Activated naive CD4-positive, alpha-beta T cell (primary cell): ENCODE data around the gene COL15A1.

Experiments
- DNase-seq, 4 experiments: peaks; one replicate each; lab custom pipeline; 2025; lab: John Stamatoyannopoulos, UW

The COL15A1 gene

GRCh38 chr9:99037769-99038483, 94.2 kb downstream of the COL15A1 start:
- DNase-seq = no peak

DNA sequence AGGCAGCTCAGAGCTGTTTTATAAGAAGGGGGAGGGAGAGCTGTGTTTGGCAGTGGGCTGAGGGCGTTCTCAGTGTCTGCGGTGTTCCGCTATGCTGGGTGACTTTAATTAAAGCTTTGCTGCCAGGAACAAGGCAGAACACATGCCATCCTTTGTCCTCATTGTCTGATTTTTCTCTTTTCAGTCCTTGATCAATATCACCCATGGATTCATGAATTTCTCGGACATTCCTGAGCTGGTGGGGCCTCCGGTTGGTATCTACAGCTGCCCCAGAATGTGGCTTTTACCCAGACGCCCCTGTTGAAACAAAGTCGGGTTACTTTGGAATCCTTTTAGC, 94.7 kb downstream of the COL15A1 start:
- no peak for DNase-seq

DNA sequence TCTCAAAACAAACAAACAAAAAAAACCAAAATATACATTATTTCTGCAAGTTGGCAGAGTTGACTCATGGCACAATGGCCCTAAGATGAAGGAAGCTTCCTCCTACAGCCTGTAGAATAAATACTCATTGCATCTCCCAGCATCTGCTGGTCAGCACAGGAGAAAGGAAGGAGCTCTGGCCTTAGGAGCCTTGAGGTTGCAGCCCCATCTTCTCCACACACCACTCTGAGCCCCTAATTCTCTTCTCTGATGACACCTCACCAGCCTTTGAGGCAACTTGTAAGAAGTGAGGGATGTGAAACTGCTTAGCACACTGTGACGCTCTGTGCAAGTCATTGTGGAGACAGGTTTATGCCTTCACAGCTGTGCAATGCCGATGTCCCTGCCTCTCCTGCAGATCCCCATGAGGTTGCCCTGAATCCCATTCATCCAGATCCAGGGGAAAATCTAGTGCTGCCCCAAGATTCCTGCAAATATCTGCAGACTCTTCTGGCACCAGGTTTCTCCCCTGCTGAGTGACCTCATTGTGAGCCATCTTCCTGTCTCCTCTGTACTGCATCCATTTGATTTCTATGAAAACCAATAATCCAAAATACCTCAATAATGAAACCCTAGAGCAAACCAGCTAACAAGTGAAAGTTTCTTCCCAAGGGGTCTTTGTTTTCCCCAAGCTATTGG, 95.9 kb downstream of the COL15A1 start:
- DNase-seq = no peak

- DNase-seq = no peak
Observed at GRCh38 chr9:99040251-99040900, 96.7 kb downstream of the COL15A1 start.

DNA sequence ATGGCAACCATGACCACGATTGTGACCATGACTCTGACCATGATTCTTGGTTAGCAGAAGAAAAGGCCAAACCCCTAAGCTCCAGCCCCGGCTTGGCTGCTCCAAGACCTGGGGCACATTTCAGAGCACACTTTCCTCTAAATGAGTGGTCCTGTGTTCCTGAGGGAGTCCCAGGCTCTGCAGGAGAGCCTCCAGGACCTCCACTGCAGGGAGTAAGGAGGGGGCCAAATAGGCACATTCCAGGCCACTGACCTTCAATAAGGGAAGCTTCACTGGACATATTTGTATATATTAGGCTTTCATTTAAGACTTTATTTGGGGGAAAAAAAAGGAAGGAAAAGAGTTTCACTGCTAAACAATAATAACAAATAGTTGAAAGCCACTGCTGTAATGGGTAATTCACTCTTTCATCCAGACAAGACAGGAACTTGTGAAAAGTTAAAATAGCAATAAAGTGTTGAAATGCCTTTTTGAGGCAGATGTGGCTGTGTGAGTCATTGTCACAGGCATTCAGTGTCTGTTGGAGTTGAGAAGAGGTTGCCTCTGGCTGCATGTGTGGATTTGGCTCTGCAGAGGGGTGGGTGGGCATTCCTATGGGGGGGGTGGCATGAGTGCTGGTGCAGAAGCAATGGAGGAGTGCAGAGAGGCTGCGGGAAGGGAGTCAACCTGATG, 97.3 kb downstream of the COL15A1 start:
- DNase-seq = no peak

- DNase-seq = no peak
Observed at GRCh38 chr9:99041618-99042017, 97.9 kb downstream of the COL15A1 start.

DNA sequence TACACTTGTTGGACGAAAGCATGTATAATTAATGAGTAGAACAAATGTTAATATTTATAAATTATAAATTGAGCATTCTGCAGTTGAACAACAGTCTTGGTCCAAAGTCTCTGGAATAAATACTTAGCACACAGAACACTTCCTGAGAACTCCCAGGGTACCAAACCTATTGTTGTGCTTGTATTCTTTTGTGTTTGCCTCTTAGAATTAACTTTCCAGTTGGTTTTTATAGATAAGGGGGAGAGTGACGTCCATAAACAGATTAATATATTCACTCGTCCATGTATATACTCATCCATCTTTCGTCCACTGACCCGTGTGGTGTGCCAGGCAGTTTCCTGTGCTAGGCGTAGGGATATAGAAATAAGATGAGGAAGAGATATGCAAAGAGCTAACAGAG, 98.9 kb downstream of the COL15A1 start:
- DNase-seq = no peak

DNA sequence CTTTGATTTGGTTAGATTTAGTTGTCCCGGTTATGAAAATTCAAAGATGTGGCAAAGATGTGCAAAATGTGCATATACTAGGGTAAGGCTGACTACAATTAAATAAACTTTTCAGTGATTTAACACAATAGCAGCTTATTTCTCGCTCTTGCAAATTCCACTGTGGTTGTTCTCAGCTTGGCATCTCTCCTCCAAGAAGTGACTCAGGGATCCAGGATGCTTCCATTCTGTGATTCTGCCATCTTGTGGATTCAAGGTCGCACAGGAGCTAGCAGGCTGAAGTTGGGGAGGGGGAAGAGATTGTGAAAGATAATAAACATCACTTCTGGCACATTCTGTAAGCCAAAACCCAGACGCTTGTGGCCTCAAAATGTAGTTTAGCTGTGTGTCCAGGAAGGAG, 101.1 kb downstream of the COL15A1 start:
- DNase-seq = no peak

GRCh38 chr9:99046068-99046467, 102.4 kb downstream of the COL15A1 start:
- DNase-seq = no peak

DNA sequence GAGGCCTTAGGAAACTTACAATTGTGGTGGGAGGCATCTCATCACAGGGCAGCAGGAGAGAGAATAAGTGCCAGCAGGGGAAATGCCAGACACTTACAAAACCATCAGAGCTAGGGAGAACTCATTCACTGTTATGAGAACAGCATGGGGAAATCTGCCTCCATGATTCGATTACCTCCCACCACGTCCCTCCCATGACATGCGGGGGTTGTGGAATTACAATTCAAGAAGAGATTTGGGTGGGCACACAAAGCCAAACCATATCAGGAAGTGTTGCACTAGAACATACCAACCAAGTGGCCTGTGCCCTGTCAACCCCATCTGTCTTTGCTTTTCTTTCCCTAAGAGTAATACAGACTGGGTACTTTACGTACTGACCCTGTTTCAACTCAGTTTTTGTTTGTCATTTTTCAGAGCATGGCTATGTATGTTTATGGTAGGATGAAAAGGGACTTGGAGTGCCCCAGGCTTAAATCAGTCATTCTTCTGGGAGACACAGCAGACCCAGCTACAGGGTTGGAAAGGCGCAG, 102.9 kb downstream of the COL15A1 start:
- no peak for DNase-seq

DNA sequence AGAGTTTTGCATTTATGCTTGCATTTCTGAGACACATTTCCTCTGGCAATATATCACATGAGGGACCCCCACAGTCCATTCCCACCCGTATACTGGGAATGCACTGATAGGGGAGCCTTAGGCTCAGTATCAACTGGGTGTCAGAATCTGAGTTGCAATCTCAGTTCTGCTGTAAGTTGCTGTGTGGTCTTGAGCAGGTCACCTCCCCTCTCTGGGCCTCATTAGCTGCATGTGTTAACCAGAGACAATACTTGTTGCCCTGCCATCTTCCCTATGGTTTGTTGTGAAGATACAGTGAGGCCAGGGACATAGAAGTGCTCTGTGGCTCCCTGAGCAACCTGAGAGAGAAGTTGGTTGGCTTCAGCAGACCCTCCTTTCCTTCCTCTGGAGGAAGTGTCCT, 105.5 kb downstream of the COL15A1 start:
- no peak for DNase-seq

DNA sequence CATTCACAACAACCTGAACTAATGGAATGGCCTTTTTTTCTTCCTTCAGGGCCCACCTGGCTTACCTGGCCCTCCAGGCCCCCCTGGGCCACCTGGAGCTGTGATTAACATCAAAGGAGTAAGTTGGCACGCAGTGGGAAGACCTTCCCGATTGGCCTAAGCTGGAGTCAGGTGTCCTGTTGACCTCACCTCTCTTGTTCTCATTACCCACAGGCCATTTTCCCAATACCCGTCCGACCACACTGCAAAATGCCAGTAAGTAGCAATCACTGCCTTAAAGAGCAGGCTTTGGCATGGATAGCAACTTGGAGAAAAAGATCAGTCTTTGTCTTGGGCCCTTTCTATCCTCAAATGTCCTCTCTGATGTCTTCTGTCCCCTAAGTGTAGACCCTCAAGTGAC, 105.9 kb downstream of the COL15A1 start:
- no peak for DNase-seq

GRCh38 chr9:99050292-99050911, 106.7 kb downstream of the COL15A1 start:
- DNase-seq = no peak

DNA sequence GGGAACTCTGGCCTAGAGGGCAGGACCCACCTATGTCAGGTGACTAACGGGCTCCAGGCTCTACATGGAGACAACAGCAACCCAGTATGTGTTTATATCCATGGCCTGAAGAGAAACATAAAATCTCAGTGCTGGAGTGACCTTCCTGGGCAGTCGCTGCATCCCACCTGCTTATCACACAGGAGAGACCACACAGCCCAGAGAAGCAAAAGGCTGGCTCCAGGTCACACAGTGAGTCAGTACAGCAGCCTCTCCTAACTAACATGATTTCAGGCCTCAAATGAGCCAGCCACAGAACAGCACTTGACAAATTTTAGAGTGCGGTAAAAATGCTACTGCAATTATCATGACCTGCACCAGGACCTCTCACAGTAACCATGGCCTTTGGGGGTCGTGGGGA, 107.2 kb downstream of the COL15A1 start:
- no peak for DNase-seq

- DNase-seq = no peak
Observed at GRCh38 chr9:99051406-99051805, 107.7 kb downstream of the COL15A1 start.

DNA sequence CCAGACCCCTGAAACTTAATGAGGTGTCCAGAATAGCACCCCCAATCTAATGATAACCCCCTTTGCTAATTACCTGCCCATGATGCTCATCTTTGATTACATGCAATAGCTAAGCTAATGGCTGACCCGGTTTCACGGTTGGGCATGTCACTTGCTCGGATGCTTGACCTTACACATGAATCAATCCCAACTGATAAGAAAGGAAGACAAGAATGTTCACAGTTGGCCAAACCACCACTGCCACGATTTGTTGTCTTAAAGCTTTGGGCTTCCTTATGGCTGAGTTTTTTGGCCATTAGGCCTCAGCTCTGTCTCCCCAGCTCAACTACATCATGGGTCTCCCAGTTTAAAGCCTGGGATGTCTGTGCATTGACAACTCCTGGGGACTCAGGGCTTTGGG, 108.1 kb downstream of the COL15A1 start:
- DNase-seq = no peak

DNA sequence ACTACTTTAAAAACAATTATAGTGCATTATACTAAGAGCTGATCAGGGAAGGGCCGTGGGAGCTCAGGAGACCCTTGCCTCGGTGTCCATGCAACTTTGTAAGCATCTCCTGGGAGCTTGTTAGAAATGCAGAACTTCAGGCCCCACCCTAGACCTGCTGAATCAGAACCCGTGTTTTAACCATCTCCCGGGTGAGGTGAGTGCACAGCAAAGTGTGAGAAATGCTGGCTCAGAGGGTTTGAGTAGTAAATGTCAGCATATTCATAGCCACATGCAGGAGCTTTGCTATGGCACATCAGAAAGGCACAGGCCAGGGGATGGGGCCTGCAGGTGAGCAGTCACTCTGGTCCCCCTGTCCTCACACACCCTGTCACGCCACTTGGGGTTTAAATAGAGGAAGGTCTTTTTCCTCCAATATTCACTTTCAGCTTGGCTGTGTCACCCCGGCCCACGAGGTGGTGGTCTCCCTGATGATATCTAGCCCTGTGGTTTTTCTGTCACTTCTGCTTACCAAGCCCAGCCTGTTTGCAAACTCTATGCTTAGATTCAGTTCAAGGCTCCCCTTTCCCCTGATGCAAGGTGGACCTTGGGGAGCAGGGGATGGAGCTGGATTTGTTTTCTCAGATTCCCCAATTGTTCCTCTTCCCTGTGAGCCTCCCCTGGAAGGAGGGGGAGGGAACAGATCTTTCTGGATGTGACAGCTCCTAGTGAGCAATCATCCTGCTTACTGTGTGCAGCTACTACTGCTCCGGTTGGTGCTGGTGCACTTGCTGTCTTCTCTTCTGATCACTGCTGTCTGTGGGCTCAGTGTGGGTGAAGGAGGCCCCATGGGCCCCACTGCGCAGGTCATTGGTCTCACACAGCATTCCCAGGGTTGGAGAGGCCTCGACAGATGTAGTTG, 109.4 kb downstream of the COL15A1 start:
- no peak for DNase-seq

DNA sequence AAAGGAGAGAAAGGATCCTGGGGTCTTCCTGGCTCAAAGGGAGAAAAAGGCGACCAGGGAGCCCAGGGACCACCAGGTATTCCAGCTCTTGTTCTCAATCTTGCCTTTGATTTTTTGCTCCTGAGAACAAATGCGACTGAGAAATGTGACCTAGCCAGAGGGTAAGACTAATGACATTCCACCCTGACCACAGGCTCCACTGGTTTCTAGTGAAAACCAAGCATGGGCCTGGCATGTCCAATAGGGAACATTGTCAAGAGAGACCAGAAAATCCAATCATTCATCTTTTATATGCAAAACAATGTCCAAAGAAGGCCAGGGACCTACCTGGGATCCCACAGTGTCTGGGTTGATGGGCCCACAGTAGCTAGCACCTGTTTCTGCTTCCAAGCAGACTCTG, 110.9 kb downstream of the COL15A1 start:
- DNase-seq = no peak

- no peak for DNase-seq
Observed at GRCh38 chr9:99055384-99055783, 111.7 kb downstream of the COL15A1 start.

GRCh38 chr9:99056186-99056585, 112.5 kb downstream of the COL15A1 start:
- DNase-seq = no peak
